PFSK-1 (cell line): ENCODE results near the gene SLC25A24.

Source experiments
- FOXP2 ChIP-seq: optimal IDR thresholded peaks from 2 replicates; pipeline ENCODE3; 2011; ENCODE audit warnings: borderline replicate concordance, control low read depth, inconsistent platforms; ENCODE audit not compliant: insufficient read depth; ENCODE audit errors: extremely low read length, extremely low read depth
- POLR2AphosphoS5 ChIP-seq: IDR thresholded peaks from 2 replicates; pipeline ENCODE4 v1.6.1; 2012; ENCODE audit warnings: low read depth, mild to moderate bottlenecking, control low read depth, low read length, moderate library complexity
- SIN3A ChIP-seq: IDR thresholded peaks from 2 replicates; pipeline ENCODE4 v1.6.1; 2012; ENCODE audit warnings: mild to moderate bottlenecking, low read length, moderate library complexity, borderline replicate concordance; ENCODE audit not compliant: insufficient read depth
- TAF1 ChIP-seq: IDR thresholded peaks from 2 replicates; pipeline ENCODE4 v1.6.1; 2012; ENCODE audit warnings: low read length, control low read depth, borderline replicate concordance; ENCODE audit not compliant: insufficient read depth
- TF ChIP-seq, protein P1 (sequence below), 2 experiments: IDR thresholded peaks; 2 replicates each; pipeline versions ENCODE4 v1.6.1 to v1.8.0; 2011 to 2012; ENCODE audit warnings: low read depth in 2 of 2, low read length in 2 of 2, control low read depth in 1 of 2, inconsistent platforms in 1 of 2, mild to moderate bottlenecking in 1 of 2, moderate library complexity in 1 of 2; ENCODE audit not compliant: insufficient read depth in 1 of 2

SLC25A24 gene

GRCh38 chr1:108208724-108209446 lies 8.7 kb upstream of the SLC25A24 start:
- TF ChIP-seq FOXP2 (no peak), SIN3A (no peak), POLR2AphosphoS5 (no peak), TAF1 (no peak)
- TF ChIP-seq, protein P1, sequence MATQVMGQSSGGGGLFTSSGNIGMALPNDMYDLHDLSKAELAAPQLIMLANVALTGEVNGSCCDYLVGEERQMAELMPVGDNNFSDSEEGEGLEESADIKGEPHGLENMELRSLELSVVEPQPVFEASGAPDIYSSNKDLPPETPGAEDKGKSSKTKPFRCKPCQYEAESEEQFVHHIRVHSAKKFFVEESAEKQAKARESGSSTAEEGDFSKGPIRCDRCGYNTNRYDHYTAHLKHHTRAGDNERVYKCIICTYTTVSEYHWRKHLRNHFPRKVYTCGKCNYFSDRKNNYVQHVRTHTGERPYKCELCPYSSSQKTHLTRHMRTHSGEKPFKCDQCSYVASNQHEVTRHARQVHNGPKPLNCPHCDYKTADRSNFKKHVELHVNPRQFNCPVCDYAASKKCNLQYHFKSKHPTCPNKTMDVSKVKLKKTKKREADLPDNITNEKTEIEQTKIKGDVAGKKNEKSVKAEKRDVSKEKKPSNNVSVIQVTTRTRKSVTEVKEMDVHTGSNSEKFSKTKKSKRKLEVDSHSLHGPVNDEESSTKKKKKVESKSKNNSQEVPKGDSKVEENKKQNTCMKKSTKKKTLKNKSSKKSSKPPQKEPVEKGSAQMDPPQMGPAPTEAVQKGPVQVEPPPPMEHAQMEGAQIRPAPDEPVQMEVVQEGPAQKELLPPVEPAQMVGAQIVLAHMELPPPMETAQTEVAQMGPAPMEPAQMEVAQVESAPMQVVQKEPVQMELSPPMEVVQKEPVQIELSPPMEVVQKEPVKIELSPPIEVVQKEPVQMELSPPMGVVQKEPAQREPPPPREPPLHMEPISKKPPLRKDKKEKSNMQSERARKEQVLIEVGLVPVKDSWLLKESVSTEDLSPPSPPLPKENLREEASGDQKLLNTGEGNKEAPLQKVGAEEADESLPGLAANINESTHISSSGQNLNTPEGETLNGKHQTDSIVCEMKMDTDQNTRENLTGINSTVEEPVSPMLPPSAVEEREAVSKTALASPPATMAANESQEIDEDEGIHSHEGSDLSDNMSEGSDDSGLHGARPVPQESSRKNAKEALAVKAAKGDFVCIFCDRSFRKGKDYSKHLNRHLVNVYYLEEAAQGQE (IDR thresholded peaks at IDR 0.05; ENCODE audit: insufficient read depth in 1 of 2, low read depth in 2 of 2, low read length in 2 of 2): no peak

- TF ChIP-seq POLR2AphosphoS5: no peak
- TF ChIP-seq FOXP2: no peak
- no peak for TF ChIP-seq TAF1
- no peak for TF ChIP-seq SIN3A
- TF ChIP-seq, protein P1 (IDR thresholded peaks at IDR 0.05; ENCODE audit: insufficient read depth in 1 of 2, low read depth in 2 of 2, low read length in 2 of 2): no peak
These were observed 1.5 kb upstream of the SLC25A24 start for GRCh38 chr1:108201687-108202086.

- no peak for TF ChIP-seq SIN3A
- TF ChIP-seq, protein P1 (IDR thresholded peaks at IDR 0.05; ENCODE audit: insufficient read depth in 1 of 2, low read depth in 2 of 2, low read length in 2 of 2): no peak
- no peak for TF ChIP-seq POLR2AphosphoS5
- no peak for TF ChIP-seq TAF1
- no peak for TF ChIP-seq FOXP2
These were observed 526 bp upstream of the SLC25A24 start for GRCh38 chr1:108200687-108201051.

- TF ChIP-seq POLR2AphosphoS5 (no peak), FOXP2 (no peak), SIN3A (no peak), TAF1 (no peak)
- TF ChIP-seq, protein P1 (IDR thresholded peaks at IDR 0.05; ENCODE audit: insufficient read depth in 1 of 2, low read depth in 2 of 2, low read length in 2 of 2): no peak
These were observed 897 bp downstream of the SLC25A24 start for GRCh38 chr1:108199201-108199691.

DNA sequence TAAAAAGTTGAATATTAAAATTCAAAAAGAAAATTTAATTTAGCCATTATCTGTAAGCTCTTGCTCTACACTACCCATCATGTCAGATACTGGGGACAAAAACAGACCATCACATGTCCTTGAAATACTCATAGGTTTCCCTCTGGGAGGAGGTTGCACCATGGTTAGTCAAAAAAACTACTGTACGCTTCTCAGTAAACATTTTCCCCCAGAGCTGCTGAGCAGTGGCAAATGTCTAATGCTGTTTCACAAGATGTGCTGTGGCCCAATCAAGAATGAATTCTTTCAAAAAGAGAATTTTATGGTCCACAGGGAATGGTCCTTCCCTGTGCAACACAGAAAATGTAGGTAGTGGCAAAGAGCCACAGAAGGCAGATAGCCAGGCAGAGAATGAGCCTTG lies 6.1 kb downstream of the SLC25A24 start:
- TF ChIP-seq POLR2AphosphoS5: no peak
- TF ChIP-seq TAF1: no peak
- no peak for TF ChIP-seq SIN3A
- TF ChIP-seq, protein P1 (IDR thresholded peaks at IDR 0.05; ENCODE audit: insufficient read depth in 1 of 2, low read depth in 2 of 2, low read length in 2 of 2): no peak
- TF ChIP-seq FOXP2: no peak
